Mesenchymal stem cell (in vitro differentiated cells and primary cell): ENCODE measurements around the gene PTPRG.

Source experiments
- DNase-seq: peaks from one replicate; pipeline ENCODE4 v3.0.0-alpha.2; 2013
- H2AFZ ChIP-seq: one replicate; pipeline ENCODE4 v1.6.1; 2013; ENCODE audit warnings: low read depth, mild to moderate bottlenecking, control low read depth, inconsistent platforms, low read length, moderate library complexity
- H2AK5ac ChIP-seq: 2 replicates; pipeline ENCODE4 v1.6.1; 2013; ENCODE audit warnings: low read length, moderate library complexity, mild to moderate bottlenecking, inconsistent platforms; ENCODE audit not compliant: severe bottlenecking
- H2BK120ac ChIP-seq: one replicate; pipeline ENCODE4 v1.6.1; 2013; ENCODE audit warnings: low read depth, mild to moderate bottlenecking, inconsistent platforms, low read length, moderate library complexity
- H2BK12ac ChIP-seq, 2 experiments: one replicate each; pipeline ENCODE4 v1.6.1; 2013; ENCODE audit warnings: inconsistent platforms in 2 of 2, low read length in 2 of 2, mild to moderate bottlenecking in 2 of 2, moderate library complexity in 2 of 2, control low read depth in 1 of 2
- H2BK15ac ChIP-seq: one replicate; pipeline ENCODE4 v1.6.1; 2013; ENCODE audit warnings: mild to moderate bottlenecking, low read depth, inconsistent platforms; ENCODE audit not compliant: poor library complexity, severe bottlenecking
- H2BK5ac ChIP-seq: 2 replicates; pipeline ENCODE4 v1.6.1; 2013; ENCODE audit warnings: low read depth, mild to moderate bottlenecking, low read length, control low read depth, inconsistent platforms; ENCODE audit not compliant: poor library complexity, severe bottlenecking
- H3K14ac ChIP-seq, 2 experiments: one replicate each; pipeline ENCODE4 v1.6.1; 2013; ENCODE audit warnings: inconsistent platforms in 2 of 2, low read length in 2 of 2, control low read depth in 1 of 2, mild to moderate bottlenecking in 1 of 2, moderate library complexity in 1 of 2
- H3K18ac ChIP-seq, 2 experiments: one replicate each; pipeline ENCODE4 v1.6.1; 2013; ENCODE audit warnings: inconsistent platforms in 2 of 2, low read length in 2 of 2, control low read depth in 1 of 2, low read depth in 1 of 2, mild to moderate bottlenecking in 1 of 2
- H3K23ac ChIP-seq, 2 experiments: one replicate each; pipeline ENCODE4 v1.6.1; 2013; ENCODE audit warnings: inconsistent platforms in 2 of 2, low read length in 2 of 2, mild to moderate bottlenecking in 2 of 2, moderate library complexity in 2 of 2, control low read depth in 1 of 2
- H3K27ac ChIP-seq: 2 replicates; pipeline ENCODE4 v1.5.1; 2013; ENCODE audit warnings: mild to moderate bottlenecking, moderate library complexity, low read length, control low read depth, inconsistent platforms; ENCODE audit not compliant: poor library complexity, severe bottlenecking
- H3K27me3 ChIP-seq, 2 experiments: 2 replicates each; pipeline versions ENCODE4 v1.6.1 to v1.7.0; 2013; ENCODE audit warnings: low read length in 2 of 2, mild to moderate bottlenecking in 2 of 2, moderate library complexity in 2 of 2, control low read depth in 1 of 2, inconsistent platforms in 1 of 2; ENCODE audit not compliant: control insufficient read depth in 1 of 2, insufficient read depth in 1 of 2
- H3K36me3 ChIP-seq, 2 experiments: 2 replicates each; pipeline versions ENCODE4 v1.6.1 to v1.7.0; 2013; ENCODE audit warnings: low read length in 2 of 2, control low read depth in 1 of 2, inconsistent platforms in 1 of 2, low read depth in 1 of 2, mild to moderate bottlenecking in 1 of 2; ENCODE audit not compliant: insufficient read depth in 2 of 2, control insufficient read depth in 1 of 2
- H3K4ac ChIP-seq, 2 experiments: one replicate each; pipeline ENCODE4 v1.6.1; 2013; ENCODE audit warnings: inconsistent platforms in 2 of 2, low read length in 2 of 2, mild to moderate bottlenecking in 2 of 2, moderate library complexity in 2 of 2, control low read depth in 1 of 2, low read depth in 1 of 2
- H3K4me1 ChIP-seq: 2 replicates; pipeline ENCODE4 v1.6.1; 2013; ENCODE audit warnings: low read depth, low read length, control low read depth; ENCODE audit not compliant: control insufficient read depth, insufficient read depth
- H3K4me2 ChIP-seq: 2 replicates; pipeline ENCODE4 v1.6.1; 2013; ENCODE audit warnings: low read length, mild to moderate bottlenecking, inconsistent platforms; ENCODE audit not compliant: poor library complexity, severe bottlenecking
- H3K4me3 ChIP-seq, 2 experiments: 2 replicates each; pipeline versions ENCODE4 v1.5.1 to v1.7.0; 2013; ENCODE audit warnings: low read length in 2 of 2, mild to moderate bottlenecking in 2 of 2, control low read depth in 1 of 2, low read depth in 1 of 2; ENCODE audit not compliant: insufficient read depth in 1 of 2
- H3K79me1 ChIP-seq: replicated peaks from 2 replicates; pipeline ENCODE4 v1.6.1; 2013; ENCODE audit warnings: mild to moderate bottlenecking, control low read depth, low read length, inconsistent platforms; ENCODE audit not compliant: poor library complexity, severe bottlenecking
- H3K9ac ChIP-seq: 2 replicates; pipeline ENCODE4 v1.7.0; 2013; ENCODE audit warnings: mild to moderate bottlenecking, low read length, moderate library complexity
- H3K9me3 ChIP-seq: 2 replicates; pipeline ENCODE4 v1.7.0; 2013; ENCODE audit warnings: mild to moderate bottlenecking, low read length; ENCODE audit not compliant: control insufficient read depth
- H4K8ac ChIP-seq: one replicate; pipeline ENCODE4 v1.6.1; 2013; ENCODE audit warnings: inconsistent platforms, mild to moderate bottlenecking, low read length, moderate library complexity
- H4K91ac ChIP-seq: one replicate; pipeline ENCODE4 v1.6.1; 2013; ENCODE audit warnings: mild to moderate bottlenecking, low read length, inconsistent platforms
- WGBS: methylation state at CpG from one replicate; pipeline ENCODE4 v1.1.7; 2013; ENCODE audit warnings: mixed read lengths; 5-methylcytosine and 5-hydroxymethylcytosine counted together

PTPRG gene

DNA sequence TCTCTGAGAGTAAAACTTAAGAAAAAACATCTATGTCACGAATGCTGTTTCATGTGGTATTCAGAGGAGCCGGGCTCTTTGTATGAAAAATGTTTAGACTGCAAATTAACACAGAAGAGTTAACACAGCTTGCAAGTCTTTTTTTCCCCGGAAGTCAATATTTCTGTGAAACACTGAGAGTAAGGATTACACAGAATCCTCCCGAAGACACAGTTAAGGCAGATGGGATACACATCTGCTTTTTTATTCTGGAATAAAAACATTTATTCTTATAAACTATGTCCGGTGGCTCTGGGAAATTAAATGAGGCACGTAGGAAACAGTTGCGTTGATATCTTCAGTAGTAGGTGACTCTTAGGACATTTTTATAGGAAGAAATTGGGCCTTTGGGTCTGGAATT is 180.6 kb downstream of the PTPRG start:
- no peak overlapping the region for H3K9ac ChIP-seq
- no peak overlapping the region for H3K4me3 ChIP-seq
- H3K27ac ChIP-seq: no peak overlapping the region
- no peaks in the 10 kb centered on the region for H3K4me1 ChIP-seq
- H3K14ac ChIP-seq: no peak overlapping the region
- H3K4me2 ChIP-seq: no peak overlapping the region
- H2BK12ac ChIP-seq: no peak overlapping the region
- no peak overlapping the region for H2AK5ac ChIP-seq
- no peaks in the 10 kb centered on the region for H3K36me3 ChIP-seq
- no peaks in the 10 kb centered on the region for H3K9me3 ChIP-seq
- H2BK5ac ChIP-seq: no peak overlapping the region
- H4K91ac ChIP-seq: no peak overlapping the region
- no peak overlapping the region for H4K8ac ChIP-seq
- H2BK120ac ChIP-seq: no peak overlapping the region
- WGBS: 98% methylated on average over 4 of the region's 7 CpGs
- H3K18ac ChIP-seq: no peak overlapping the region
- H3K4ac ChIP-seq: no peak overlapping the region
- H2BK15ac ChIP-seq: no peak overlapping the region
- no peak overlapping the region for H3K23ac ChIP-seq
- DNase-seq: no peak
- no peak overlapping the region for H2AFZ ChIP-seq
- H3K27me3 ChIP-seq: no peaks in the 10 kb centered on the region
- H3K79me1 ChIP-seq: peaks cover 24% of the 10 kb centered on the region

DNA sequence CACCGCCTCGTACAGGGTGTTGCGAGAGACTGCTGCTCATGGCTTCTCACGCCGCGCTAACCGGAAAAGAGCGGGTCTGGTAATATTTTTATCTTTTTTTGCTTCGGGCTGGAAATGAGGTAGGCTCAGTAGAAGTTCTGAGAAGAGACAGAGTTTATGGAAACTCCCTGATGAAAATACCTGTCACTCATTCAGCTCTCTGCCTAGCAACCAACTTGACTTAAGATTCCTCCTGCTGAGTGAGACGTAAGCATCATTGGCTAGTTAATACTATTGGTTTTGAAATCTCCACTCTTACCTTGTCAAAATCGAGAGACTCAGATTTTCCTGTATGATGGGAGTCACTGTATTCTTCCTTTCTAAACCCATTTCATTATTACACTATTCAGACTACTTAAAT is 181.7 kb downstream of the PTPRG start:
- Histone ChIP-seq H3K27me3 (no peaks in the 10 kb centered on the region), H3K4me1 (no peaks in the 10 kb centered on the region), H3K9me3 (no peaks in the 10 kb centered on the region), H2BK5ac (no peak overlapping the region), H3K4me2 (no peak overlapping the region), H3K27ac (no peak overlapping the region), H3K14ac (no peak overlapping the region), H2AK5ac (no peak overlapping the region), H2BK120ac (no peak overlapping the region), H2BK15ac (no peak overlapping the region), H3K4me3 (no peak overlapping the region), H3K18ac (no peak overlapping the region), H3K79me1 (peaks cover 23% of the 10 kb centered on the region), H2BK12ac (no peak overlapping the region), H4K91ac (no peak overlapping the region), H3K9ac (no peak overlapping the region), H2AFZ (no peak overlapping the region), H3K4ac (no peak overlapping the region), H3K36me3 (no peaks in the 10 kb centered on the region), H3K23ac (no peak overlapping the region), H4K8ac (no peak overlapping the region)
- no peak for DNase-seq
- WGBS: 95% methylated on average over 10 of the region's 11 CpGs

DNA sequence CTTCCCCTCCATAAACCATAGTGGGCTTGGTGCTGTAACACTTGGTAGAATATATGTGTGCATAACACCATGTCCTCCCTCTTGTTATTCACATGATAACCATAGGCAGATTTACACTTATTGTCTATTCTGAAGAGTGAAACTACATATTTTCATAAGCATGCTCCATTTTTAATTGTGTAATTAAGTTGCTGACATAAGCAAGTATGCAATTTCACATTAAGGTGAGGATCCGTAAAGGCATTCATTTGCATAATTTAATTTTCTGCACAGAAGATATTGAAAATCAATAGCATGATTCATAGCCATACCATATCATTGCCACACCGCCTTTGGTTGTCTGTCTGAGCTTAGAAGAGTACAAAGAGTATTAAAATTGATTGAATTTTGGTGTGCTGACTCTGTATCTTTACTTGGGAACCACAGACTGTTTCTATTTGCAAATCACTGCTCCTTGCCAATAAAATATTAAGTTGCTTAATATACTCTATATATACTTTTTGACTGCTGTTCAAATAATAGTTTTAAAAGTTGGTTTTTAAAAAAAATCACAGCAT is 182.4 kb downstream of the PTPRG start:
- no peak overlapping the region for H3K9ac ChIP-seq
- no peak overlapping the region for H3K18ac ChIP-seq
- no peak overlapping the region for H3K4ac ChIP-seq
- no peaks in the 10 kb centered on the region for H3K4me1 ChIP-seq
- H3K79me1 ChIP-seq: peaks cover 28% of the 10 kb centered on the region
- H2BK120ac ChIP-seq: no peak overlapping the region
- H2BK15ac ChIP-seq: no peak overlapping the region
- no peak overlapping the region for H3K4me3 ChIP-seq
- H3K23ac ChIP-seq: no peak overlapping the region
- no peak overlapping the region for H4K91ac ChIP-seq
- peaks cover 0 to under 1% of the 10 kb centered on the region in 2 experiments for H3K36me3 ChIP-seq
- H2AFZ ChIP-seq: no peak overlapping the region
- no peak overlapping the region for H2BK12ac ChIP-seq
- H3K27me3 ChIP-seq: no peaks in the 10 kb centered on the region
- no peak overlapping the region for H2BK5ac ChIP-seq
- no peak overlapping the region for H3K14ac ChIP-seq
- no CpG with 5 or more reads among the region's 2 CpGs for WGBS
- H4K8ac ChIP-seq: no peak overlapping the region
- H3K9me3 ChIP-seq: no peaks in the 10 kb centered on the region
- H3K4me2 ChIP-seq: no peak overlapping the region
- DNase-seq: no peak
- H2AK5ac ChIP-seq: no peak overlapping the region
- no peak overlapping the region for H3K27ac ChIP-seq

DNA sequence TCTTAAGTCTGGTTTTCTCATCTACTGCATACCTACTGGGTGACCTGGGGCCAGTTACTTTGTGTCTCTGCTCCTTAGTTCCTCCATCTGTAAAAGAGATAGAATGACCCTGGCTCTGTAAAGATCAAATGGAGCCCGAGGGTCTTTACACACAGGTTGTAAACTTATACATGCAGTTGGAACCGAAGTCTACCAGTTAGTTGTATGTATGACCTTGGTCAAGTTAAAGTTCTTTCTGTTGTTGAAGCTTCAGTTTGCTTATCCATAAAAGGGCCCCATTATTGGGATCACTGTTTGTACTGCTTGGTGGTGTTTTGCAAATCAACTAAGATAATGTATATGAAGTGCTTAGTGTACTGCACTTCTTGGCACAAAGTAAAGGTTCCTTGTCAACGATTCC is 186.9 kb downstream of the PTPRG start:
- no peak overlapping the region for H4K91ac ChIP-seq
- no peak overlapping the region for H3K4me3 ChIP-seq
- H3K23ac ChIP-seq: no peak overlapping the region
- no peaks in the 10 kb centered on the region for H3K9me3 ChIP-seq
- peaks cover 0 to 14% of the 10 kb centered on the region in 2 experiments for H3K36me3 ChIP-seq
- no peak overlapping the region for H2BK12ac ChIP-seq
- H3K4me1 ChIP-seq: no peaks in the 10 kb centered on the region
- H3K4me2 ChIP-seq: no peak overlapping the region
- no peak overlapping the region for H2BK120ac ChIP-seq
- H4K8ac ChIP-seq: no peak overlapping the region
- H3K27me3 ChIP-seq: no peaks in the 10 kb centered on the region
- H2BK5ac ChIP-seq: no peak overlapping the region
- WGBS: 86% methylated on average over 2 of the region's 3 CpGs
- no peak overlapping the region for H3K27ac ChIP-seq
- no peak overlapping the region for H2BK15ac ChIP-seq
- H3K18ac ChIP-seq: no peak overlapping the region
- DNase-seq: no peak
- no peak overlapping the region for H2AK5ac ChIP-seq
- H3K14ac ChIP-seq: no peak overlapping the region
- H3K79me1 ChIP-seq: peaks cover 28% of the 10 kb centered on the region
- H3K4ac ChIP-seq: no peak overlapping the region
- H2AFZ ChIP-seq: no peak overlapping the region
- no peak overlapping the region for H3K9ac ChIP-seq
